Measurements from ENCODE around the gene NOC2L.

NOC2L gene

DNA sequence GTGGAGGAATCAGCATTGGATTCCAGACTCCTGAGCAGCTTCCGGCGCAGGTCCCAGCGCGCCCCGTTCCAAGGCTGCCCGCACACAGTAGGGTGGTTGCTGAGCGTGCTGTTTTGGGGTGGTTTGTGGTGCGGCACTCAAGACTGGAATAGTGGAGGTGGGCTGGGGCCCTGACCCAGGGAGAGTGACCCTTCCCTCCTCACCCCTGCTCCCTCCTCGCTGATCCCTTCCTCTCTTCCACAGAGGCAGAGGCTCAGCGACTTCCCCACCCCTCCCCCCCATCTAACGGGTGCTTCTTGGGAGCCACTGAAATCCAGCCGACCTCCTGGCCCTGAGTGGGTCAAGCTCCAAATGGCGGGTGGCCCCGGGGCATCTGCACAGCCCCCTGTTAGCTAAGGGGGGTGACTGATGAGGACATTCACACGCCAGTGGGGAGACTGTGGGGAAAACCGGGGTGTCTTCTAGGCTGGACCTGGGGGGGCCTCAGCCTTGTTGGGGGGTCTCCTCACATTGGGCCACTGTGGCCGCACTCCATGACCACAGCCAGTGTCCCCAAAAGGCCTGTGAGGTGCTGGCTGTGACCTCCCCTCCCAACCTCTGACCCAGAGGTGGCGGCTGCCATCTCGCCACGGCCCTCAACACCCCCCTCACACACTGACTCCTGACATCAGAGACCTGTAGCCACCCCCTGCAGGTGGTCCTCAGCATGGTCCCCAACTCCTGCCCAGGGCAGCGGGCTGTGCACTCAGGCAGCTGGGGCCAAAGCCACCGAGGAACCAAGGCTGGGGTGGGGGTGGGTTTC lies 44.8 kb upstream of the NOC2L start:
- TF ChIP-seq, protein P1, sequence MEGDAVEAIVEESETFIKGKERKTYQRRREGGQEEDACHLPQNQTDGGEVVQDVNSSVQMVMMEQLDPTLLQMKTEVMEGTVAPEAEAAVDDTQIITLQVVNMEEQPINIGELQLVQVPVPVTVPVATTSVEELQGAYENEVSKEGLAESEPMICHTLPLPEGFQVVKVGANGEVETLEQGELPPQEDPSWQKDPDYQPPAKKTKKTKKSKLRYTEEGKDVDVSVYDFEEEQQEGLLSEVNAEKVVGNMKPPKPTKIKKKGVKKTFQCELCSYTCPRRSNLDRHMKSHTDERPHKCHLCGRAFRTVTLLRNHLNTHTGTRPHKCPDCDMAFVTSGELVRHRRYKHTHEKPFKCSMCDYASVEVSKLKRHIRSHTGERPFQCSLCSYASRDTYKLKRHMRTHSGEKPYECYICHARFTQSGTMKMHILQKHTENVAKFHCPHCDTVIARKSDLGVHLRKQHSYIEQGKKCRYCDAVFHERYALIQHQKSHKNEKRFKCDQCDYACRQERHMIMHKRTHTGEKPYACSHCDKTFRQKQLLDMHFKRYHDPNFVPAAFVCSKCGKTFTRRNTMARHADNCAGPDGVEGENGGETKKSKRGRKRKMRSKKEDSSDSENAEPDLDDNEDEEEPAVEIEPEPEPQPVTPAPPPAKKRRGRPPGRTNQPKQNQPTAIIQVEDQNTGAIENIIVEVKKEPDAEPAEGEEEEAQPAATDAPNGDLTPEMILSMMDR (IDR thresholded peaks at IDR 0.05; ENCODE audit: low read depth, low read length, missing control alignments) = no peak
- H3K4me3 ChIP-seq (ENCODE audit: low read depth, low read length) = no peak overlapping the region
- no peak for DNase-seq (ENCODE audit: low read depth)

- peak overlapping the region; percentile 27; the same call in 1 of the 2 replicates for H3K4me3 ChIP-seq (ENCODE audit: low read depth, low read length)
- TF ChIP-seq, protein P1 (IDR thresholded peaks at IDR 0.05; ENCODE audit: low read depth, low read length, missing control alignments) = no peak
- no peak for DNase-seq (ENCODE audit: low read depth)
Measured at GRCh38 chr1:1001057-1001783, 42.2 kb upstream of the NOC2L start.

- DNase-seq (ENCODE audit: low read depth) = no peak
- peak overlapping the region; percentile 27 for H3K4me3 ChIP-seq (ENCODE audit: low read depth, low read length)
- TF ChIP-seq, protein P1 (IDR thresholded peaks at IDR 0.05; ENCODE audit: low read depth, low read length, missing control alignments) = no peak
Measured at GRCh38 chr1:1000357-1001056, 41.5 kb upstream of the NOC2L start.

GRCh38 chr1:999725-1000356 lies 40.8 kb upstream of the NOC2L start, which contains the start of gene HES4:
Gene HES4, minus strand, starts transcription at chr1:1000097. Its CDS starts 124 bp downstream, at chr1:999973.
- peak within 1 kb of the TSS; percentile 27 for H3K4me3 ChIP-seq (ENCODE audit: low read depth, low read length)
- DNase-seq (ENCODE audit: low read depth) = no peak
- TF ChIP-seq, protein P1 (IDR thresholded peaks at IDR 0.05; ENCODE audit: low read depth, low read length, missing control alignments) = no peak

DNA sequence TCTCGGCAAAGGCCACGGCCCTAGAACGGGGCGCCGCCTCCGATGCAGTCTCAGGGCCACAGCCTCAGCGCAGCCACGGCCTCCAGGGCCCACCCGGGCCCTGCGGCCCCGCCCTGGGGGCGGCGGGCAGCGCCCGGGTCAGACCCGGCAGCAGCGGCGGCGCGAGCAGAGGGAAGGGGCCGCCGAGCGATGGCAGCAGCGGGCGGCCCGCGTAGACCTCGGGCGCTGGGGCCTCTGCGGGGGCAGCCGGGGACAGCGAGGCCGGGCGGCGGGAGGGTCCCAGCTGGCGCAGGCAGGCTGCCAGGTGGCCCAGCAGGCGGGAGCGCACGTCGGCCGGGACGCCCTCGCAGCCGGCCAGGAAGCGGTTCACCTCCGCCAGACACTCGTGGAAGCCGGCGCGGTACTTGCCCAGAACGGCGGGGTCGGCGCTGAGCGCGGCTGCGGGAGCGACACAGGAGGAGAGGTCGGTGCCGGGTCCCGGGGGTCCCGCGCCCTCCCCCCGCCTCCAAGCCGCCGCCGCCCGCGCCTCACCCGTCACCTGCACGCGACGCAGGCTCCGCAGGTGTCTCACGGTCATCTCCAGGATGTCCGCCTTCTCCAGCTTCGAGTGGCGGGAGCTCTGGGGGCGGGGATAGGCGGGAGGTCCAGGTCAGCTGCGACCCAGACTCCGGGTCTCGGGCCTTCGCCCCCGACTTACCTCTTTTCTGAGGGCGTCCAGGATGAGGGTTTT lies 40.1 kb upstream of the NOC2L start:
- TF ChIP-seq, protein P1 (IDR thresholded peaks at IDR 0.05; ENCODE audit: low read depth, low read length, missing control alignments) = no peak
- no peak for DNase-seq (ENCODE audit: low read depth)
- no peak overlapping the region for H3K4me3 ChIP-seq (ENCODE audit: low read depth, low read length)

- no peak for DNase-seq (ENCODE audit: low read depth)
- TF ChIP-seq, protein P1 (IDR thresholded peaks at IDR 0.05; ENCODE audit: low read depth, low read length, missing control alignments) = no peak
- H3K4me3 ChIP-seq (ENCODE audit: low read depth, low read length) = no peak overlapping the region
Measured at GRCh38 chr1:998745-998994, 39.6 kb upstream of the NOC2L start.
